ENCODE data around the gene ABCC9. TPM values are rescaled to one million over a fixed set of nuclear protein-coding genes. Genes with fewer than 3 reads are reported as not detected.

The ABCC9 gene
- polyA plus RNA-seq, 1 of the 3 experiments (the other 2 are of a cell fraction): 0.02 TPM

DNA sequence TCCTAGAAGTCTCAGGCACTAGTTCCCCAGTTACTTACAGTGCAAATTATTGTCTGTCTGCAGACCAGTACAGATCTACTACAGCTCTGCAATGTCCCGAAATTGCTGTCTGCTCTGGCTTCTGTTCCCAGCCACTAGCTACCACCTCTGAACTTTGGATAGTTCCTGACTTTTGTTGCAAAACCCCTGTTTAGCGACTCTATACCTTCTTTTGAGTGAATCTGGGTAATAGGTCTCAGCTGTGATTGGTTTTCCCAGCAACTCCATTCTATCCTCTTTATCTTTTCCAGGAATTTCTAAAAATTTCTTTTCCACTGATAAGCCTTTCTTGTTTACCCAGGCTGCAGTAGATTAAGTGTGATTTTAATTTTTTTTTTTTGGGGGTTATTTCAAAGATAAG, 183.5 kb downstream of the ABCC9 start:
- H2AFZ ChIP-seq (ENCODE audit: low read depth): no peak overlapping the region
- WGBS (ENCODE audit: low lambda C conversion rate): 26% methylated on average over 2 of the region's 2 CpGs
- H3K4me2 ChIP-seq: no peak overlapping the region
- no peaks in the 10 kb centered on the region for H4K20me1 ChIP-seq (ENCODE audit: insufficient read depth)
- H3K9me3 ChIP-seq: no peaks in the 10 kb centered on the region
- no peak overlapping the region for H3K9ac ChIP-seq
- no peaks in the 10 kb centered on the region for H3F3A ChIP-seq (replicated peaks; ENCODE audit: insufficient read depth)
- ChIA-PET POLR2A (no interaction called here), CTCF (interaction anchor here (0.7 to 2.6 kb wide), 3 partner anchors 15 to 161 kb away, joined by 3 to 8 read pairs (median 4); no protein-coding TSS in a partner anchor)
- no peaks in the 10 kb centered on the region for H3K9me2 ChIP-seq
- H3K4me3 ChIP-seq (ENCODE audit: low read depth in 2 of 2, low read length in 1 of 2): no peak overlapping the region
- no peak overlapping the region for H3K27ac ChIP-seq (ENCODE audit: low read depth in 2 of 2, low read length in 1 of 2)
- H3K4me1 ChIP-seq (ENCODE audit: control insufficient read depth in 1 of 2, insufficient read depth in 2 of 2, low read depth in 1 of 2, low read length in 1 of 2): no peaks in the 10 kb centered on the region
- no peaks in the 10 kb centered on the region for H3K27me3 ChIP-seq (ENCODE audit: insufficient read depth)
- no peaks in the 10 kb centered on the region for H3K36me3 ChIP-seq (replicated peaks in 1 of 2; ENCODE audit: control insufficient read depth in 1 of 2, insufficient read depth in 2 of 2, low read length in 1 of 2)
- no peak for DNase-seq
- H3K79me2 ChIP-seq (ENCODE audit: insufficient read depth): no peaks in the 10 kb centered on the region
- TF ChIP-seq, protein P1, sequence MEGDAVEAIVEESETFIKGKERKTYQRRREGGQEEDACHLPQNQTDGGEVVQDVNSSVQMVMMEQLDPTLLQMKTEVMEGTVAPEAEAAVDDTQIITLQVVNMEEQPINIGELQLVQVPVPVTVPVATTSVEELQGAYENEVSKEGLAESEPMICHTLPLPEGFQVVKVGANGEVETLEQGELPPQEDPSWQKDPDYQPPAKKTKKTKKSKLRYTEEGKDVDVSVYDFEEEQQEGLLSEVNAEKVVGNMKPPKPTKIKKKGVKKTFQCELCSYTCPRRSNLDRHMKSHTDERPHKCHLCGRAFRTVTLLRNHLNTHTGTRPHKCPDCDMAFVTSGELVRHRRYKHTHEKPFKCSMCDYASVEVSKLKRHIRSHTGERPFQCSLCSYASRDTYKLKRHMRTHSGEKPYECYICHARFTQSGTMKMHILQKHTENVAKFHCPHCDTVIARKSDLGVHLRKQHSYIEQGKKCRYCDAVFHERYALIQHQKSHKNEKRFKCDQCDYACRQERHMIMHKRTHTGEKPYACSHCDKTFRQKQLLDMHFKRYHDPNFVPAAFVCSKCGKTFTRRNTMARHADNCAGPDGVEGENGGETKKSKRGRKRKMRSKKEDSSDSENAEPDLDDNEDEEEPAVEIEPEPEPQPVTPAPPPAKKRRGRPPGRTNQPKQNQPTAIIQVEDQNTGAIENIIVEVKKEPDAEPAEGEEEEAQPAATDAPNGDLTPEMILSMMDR (IDR thresholded peaks at IDR 0.05): no peak
- TF ChIP-seq RAD21 (IDR thresholded peaks at IDR 0.05; ENCODE audit: low read length): no peak
- no peak for TF ChIP-seq MEF2A (IDR thresholded peaks at IDR 0.05; ENCODE audit: borderline replicate concordance, low read depth)
- no peak for TF ChIP-seq SMC3 (IDR thresholded peaks at IDR 0.05; ENCODE audit: low read depth, low read length)
- TF ChIP-seq, protein P2, sequence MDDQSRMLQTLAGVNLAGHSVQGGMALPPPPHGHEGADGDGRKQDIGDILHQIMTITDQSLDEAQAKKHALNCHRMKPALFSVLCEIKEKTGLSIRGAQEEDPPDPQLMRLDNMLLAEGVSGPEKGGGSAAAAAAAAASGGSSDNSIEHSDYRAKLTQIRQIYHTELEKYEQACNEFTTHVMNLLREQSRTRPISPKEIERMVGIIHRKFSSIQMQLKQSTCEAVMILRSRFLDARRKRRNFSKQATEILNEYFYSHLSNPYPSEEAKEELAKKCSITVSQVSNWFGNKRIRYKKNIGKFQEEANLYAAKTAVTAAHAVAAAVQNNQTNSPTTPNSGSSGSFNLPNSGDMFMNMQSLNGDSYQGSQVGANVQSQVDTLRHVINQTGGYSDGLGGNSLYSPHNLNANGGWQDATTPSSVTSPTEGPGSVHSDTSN (IDR thresholded peaks at IDR 0.05): no peak

DNA sequence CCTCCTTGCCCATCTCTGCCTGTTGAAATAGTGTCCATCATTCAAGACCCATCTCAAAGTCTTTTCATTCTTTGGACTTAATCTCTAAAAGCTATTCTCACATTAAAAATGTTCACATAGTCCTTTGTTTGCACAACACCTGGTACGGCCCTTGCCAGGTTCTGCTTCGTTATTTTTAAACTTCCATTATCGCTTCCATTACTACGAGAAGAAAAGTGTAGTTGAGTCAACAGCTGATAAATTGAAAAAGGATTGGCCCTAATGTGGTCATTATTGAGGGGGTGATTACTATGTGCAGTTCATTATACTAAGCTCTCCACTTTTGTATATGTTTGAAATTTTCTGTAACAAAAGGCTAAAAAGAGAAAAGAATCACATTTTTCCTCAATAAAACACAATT, 184.5 kb downstream of the ABCC9 start:
- ChIA-PET POLR2A (no interaction called here), CTCF (interaction anchor here (2.6 kb wide), 1 partner anchor 17 kb away, joined by 8 read pairs; no protein-coding TSS in a partner anchor)
- WGBS (ENCODE audit: low lambda C conversion rate): 74% methylated on average over 4 of the region's 4 CpGs
- H3K36me3 ChIP-seq (replicated peaks in 1 of 2; ENCODE audit: control insufficient read depth in 1 of 2, insufficient read depth in 2 of 2, low read length in 1 of 2): no peaks in the 10 kb centered on the region
- H3K4me3 ChIP-seq (ENCODE audit: low read depth in 2 of 2, low read length in 1 of 2): no peak overlapping the region
- no peak for DNase-seq
- H3F3A ChIP-seq (replicated peaks; ENCODE audit: insufficient read depth): no peaks in the 10 kb centered on the region
- no peak overlapping the region for H3K27ac ChIP-seq (ENCODE audit: low read depth in 2 of 2, low read length in 1 of 2)
- H3K79me2 ChIP-seq (ENCODE audit: insufficient read depth): no peaks in the 10 kb centered on the region
- TF ChIP-seq POLR2AphosphoS5 (IDR thresholded peaks at IDR 0.05; ENCODE audit: low read depth, low read length) (no peak), MXI1 (IDR thresholded peaks at IDR 0.05; ENCODE audit: low read depth, low read length) (no peak), YY1 (IDR thresholded peaks at IDR 0.05; ENCODE audit: low read depth) (no peak), FOXM1 (IDR thresholded peaks at IDR 0.05; ENCODE audit: low read depth) (no peak), EP300 (IDR thresholded peaks at IDR 0.05; ENCODE audit: borderline replicate concordance in 1 of 2, low read depth in 1 of 2, low read length in 1 of 2) (no peak), SMC3 (IDR thresholded peaks at IDR 0.05; ENCODE audit: low read depth, low read length) (no peak)
- TF ChIP-seq, protein P3, sequence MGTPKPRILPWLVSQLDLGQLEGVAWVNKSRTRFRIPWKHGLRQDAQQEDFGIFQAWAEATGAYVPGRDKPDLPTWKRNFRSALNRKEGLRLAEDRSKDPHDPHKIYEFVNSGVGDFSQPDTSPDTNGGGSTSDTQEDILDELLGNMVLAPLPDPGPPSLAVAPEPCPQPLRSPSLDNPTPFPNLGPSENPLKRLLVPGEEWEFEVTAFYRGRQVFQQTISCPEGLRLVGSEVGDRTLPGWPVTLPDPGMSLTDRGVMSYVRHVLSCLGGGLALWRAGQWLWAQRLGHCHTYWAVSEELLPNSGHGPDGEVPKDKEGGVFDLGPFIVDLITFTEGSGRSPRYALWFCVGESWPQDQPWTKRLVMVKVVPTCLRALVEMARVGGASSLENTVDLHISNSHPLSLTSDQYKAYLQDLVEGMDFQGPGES (IDR thresholded peaks at IDR 0.05; ENCODE audit: low read depth, low read length): no peak
- H3K9me2 ChIP-seq: no peaks in the 10 kb centered on the region
- H3K4me2 ChIP-seq: no peak overlapping the region
- H3K9ac ChIP-seq: no peak overlapping the region
- no peaks in the 10 kb centered on the region for H3K9me3 ChIP-seq
- H3K27me3 ChIP-seq (ENCODE audit: insufficient read depth): no peaks in the 10 kb centered on the region
- H2AFZ ChIP-seq (ENCODE audit: low read depth): no peak overlapping the region
- H3K4me1 ChIP-seq (ENCODE audit: control insufficient read depth in 1 of 2, insufficient read depth in 2 of 2, low read depth in 1 of 2, low read length in 1 of 2): no peaks in the 10 kb centered on the region; a peak in 1 of 4 replicates
- no peaks in the 10 kb centered on the region for H4K20me1 ChIP-seq (ENCODE audit: insufficient read depth)
